ENCODE data around the gene MYOG. TPM values are rescaled to one million over a fixed set of nuclear protein-coding genes. Genes with fewer than 3 reads are reported as not detected.

MYOG gene
- total RNA-seq, 1 donor from 2014 or later = not detected

DNA sequence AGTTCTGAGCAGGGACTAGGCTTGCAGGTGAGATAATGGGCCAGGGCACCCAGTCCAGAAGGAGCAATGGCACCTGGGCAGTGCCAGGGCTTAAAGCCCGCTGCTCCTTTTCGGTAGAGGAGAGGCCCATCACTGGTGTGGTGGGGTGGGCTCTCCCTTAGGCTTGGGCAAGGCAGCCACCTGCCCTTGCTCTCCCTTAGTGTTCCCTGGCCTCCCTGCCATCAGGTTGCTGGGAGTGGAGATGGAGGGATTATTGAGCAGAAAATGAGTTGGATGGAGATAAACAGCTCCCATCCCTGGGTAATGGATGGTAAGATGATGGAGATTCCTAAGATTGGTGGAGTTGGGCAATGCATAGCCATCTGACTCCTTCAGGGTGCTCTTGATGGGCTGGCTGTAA is 7.9 kb downstream of the MYOG start:
- Mint-ChIP-seq H3K27ac (no peak overlapping the region), H3K36me3 (ENCODE audit: low read depth) (no peaks in the 10 kb centered on the region), H3K4me1 (peaks cover 6% of the 10 kb centered on the region), H3K27me3 (peaks cover 39% of the 10 kb centered on the region), H3K9me3 (no peaks in the 10 kb centered on the region), H3K4me3 (no peak overlapping the region)
- ATAC-seq (ENCODE audit: low read depth) (no peak), DNase-seq (no peak)
- intact Hi-C loops (cut with micrococcal nuclease) = no loop called here
- ChIA-PET POLR2A (no interaction called here), CTCF (no interaction called here)
- TF ChIP-seq, protein P1, sequence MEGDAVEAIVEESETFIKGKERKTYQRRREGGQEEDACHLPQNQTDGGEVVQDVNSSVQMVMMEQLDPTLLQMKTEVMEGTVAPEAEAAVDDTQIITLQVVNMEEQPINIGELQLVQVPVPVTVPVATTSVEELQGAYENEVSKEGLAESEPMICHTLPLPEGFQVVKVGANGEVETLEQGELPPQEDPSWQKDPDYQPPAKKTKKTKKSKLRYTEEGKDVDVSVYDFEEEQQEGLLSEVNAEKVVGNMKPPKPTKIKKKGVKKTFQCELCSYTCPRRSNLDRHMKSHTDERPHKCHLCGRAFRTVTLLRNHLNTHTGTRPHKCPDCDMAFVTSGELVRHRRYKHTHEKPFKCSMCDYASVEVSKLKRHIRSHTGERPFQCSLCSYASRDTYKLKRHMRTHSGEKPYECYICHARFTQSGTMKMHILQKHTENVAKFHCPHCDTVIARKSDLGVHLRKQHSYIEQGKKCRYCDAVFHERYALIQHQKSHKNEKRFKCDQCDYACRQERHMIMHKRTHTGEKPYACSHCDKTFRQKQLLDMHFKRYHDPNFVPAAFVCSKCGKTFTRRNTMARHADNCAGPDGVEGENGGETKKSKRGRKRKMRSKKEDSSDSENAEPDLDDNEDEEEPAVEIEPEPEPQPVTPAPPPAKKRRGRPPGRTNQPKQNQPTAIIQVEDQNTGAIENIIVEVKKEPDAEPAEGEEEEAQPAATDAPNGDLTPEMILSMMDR (IDR thresholded peaks at IDR 0.05) = no peak

DNA sequence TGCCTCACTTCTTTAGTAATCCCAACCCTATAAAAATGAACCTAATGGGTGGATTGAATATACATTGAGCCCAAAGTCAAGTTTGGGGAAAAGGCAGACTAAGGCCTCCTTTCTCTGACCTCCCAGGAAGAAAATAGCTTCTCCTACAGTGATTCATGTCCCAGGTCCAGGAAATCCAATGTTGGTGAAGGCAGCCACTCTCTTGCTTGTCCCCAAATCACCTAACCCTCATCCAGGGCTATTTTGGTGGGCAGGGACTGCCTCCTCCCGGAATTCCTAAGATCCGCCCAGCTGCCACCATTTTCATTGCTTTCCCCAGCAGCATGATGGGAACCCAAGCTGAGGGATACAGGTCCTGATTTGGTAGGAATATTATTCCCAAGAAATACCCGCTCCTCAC is 8.4 kb downstream of the MYOG start:
- intact Hi-C loops (cut with micrococcal nuclease) = no loop called here
- TF ChIP-seq, protein P1 (IDR thresholded peaks at IDR 0.05) = no peak
- DNase-seq (no peak), ATAC-seq (ENCODE audit: low read depth) (no peak)
- Mint-ChIP-seq H3K4me3 (no peak overlapping the region), H3K27me3 (peaks cover 43% of the 10 kb centered on the region), H3K9me3 (no peaks in the 10 kb centered on the region), H3K27ac (no peak overlapping the region), H3K36me3 (ENCODE audit: low read depth) (no peaks in the 10 kb centered on the region), H3K4me1 (peaks cover 6% of the 10 kb centered on the region)
- POLR2A ChIA-PET = no interaction called here
- CTCF ChIA-PET = interaction anchor here (1.1 kb wide), 1 partner anchor 10 kb away, joined by 3 read pairs; no protein-coding TSS in a partner anchor

DNA sequence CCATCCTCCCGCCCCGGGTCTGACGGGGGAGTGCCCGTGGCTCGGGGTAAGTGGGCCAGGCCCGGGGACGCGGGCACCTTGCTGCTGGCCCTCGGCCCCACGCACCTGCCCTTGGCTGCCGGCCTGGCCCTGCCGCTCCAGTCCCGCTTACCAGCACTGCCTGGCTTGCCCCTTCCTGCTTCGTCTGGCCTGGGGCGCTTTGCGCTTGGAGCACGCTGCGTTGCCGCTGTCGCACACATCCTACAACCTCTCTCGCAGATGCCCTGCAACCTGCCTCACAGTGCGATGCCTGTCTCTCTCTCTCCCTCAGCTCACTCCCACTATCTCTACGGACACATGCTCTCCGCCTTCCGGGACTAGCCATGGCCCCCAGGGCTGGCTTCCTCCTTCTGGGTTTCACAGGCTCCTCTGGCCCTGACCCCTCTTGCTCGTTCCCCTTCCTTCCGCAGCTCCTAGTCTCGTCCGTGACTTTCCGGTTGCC is 9.7 kb downstream of the MYOG start:
- Mint-ChIP-seq H3K27ac (no peak overlapping the region), H3K4me3 (peak overlapping the region; percentile 42), H3K36me3 (ENCODE audit: low read depth) (no peaks in the 10 kb centered on the region), H3K4me1 (peaks cover 6% of the 10 kb centered on the region), H3K9me3 (no peaks in the 10 kb centered on the region), H3K27me3 (peaks cover 40% of the 10 kb centered on the region)
- DNase-seq (no peak), ATAC-seq (ENCODE audit: low read depth) (no peak)
- intact Hi-C loops (cut with micrococcal nuclease) = no loop called here
- TF ChIP-seq, protein P1 (IDR thresholded peaks at IDR 0.05) = no peak
- CTCF ChIA-PET = no interaction called here
- POLR2A ChIA-PET = no interaction called here

DNA sequence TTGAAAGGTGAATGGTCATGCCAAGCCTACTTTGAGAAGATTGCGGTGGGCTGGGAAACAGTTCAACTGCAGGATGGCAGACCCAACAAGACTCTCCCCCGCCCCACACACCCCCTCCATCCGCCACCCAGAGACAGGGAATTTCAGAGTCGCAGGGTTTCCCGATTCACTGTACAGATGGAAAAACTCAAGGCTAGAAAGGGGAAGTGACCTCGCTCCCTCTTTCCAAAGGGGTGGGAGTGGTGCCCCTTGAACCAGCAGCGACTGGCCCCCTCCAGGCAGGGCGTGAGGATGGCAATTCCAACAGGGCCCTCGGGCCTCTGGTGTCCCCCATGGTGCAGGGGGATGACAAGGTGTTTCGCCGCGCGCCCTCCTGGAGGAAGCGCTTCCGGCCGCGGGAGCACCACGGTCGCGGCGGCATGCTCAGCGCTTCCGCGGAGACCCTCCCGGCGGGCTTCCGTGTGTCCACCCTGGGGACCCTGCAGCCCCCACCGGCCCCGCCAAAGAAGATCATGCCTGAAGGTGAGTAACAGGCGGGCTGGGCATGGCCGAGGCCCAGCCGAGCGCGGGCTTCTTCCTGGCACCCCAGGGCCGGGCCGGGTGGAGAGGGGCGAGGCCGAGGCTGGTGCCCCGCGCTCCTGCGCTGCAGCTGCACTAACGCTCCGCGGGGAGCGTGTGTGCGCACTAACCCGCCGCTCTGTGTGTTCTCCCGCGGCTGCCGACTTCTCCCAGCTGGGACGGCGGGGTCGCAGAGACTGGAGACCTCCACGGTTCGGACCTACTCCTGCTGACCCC is 10.4 kb downstream of the MYOG start:
- H3K36me3 Mint-ChIP-seq (ENCODE audit: low read depth) = no peaks in the 10 kb centered on the region
- H3K4me3 Mint-ChIP-seq = peak overlapping the region; percentile 36
- no peaks in the 10 kb centered on the region for H3K9me3 Mint-ChIP-seq
- ChIA-PET CTCF (no interaction called here), POLR2A (no interaction called here)
- ATAC-seq (ENCODE audit: low read depth) (no peak), DNase-seq (no peak)
- intact Hi-C loops (cut with micrococcal nuclease) = no loop called here
- no peak overlapping the region for H3K27ac Mint-ChIP-seq
- H3K4me1 Mint-ChIP-seq = peaks cover 6% of the 10 kb centered on the region
- H3K27me3 Mint-ChIP-seq = peaks cover 39% of the 10 kb centered on the region
- TF ChIP-seq, protein P1 (IDR thresholded peaks at IDR 0.05) = no peak

DNA sequence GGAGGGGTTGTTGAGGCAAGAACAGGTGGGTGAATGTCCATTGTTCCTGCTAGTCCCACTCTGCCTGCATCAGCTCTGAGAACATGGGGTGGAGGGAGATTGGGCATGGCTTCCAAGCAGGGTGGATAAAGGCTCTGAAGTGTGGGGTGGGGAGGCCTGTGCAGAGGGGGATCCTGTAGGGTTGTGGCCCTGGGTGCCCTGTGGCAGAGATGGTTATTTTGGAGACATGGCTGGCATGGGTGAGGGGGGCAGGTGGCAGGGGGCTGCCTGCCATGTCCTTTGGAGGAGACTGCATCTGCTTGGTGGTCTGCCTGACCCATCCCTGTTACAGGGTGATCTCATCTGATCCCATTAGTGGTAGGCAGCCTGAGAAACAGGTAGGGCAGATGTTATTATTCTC is 11.2 kb downstream of the MYOG start:
- DNase-seq = no peak
- ChIA-PET POLR2A (no interaction called here), CTCF (no interaction called here)
- Mint-ChIP-seq H3K27ac (no peak overlapping the region), H3K9me3 (no peaks in the 10 kb centered on the region), H3K4me1 (peaks cover 6% of the 10 kb centered on the region), H3K4me3 (no peak overlapping the region), H3K36me3 (ENCODE audit: low read depth) (no peaks in the 10 kb centered on the region), H3K27me3 (peaks cover 35% of the 10 kb centered on the region)
- ATAC-seq (ENCODE audit: low read depth) = no peak
- TF ChIP-seq, protein P1 (IDR thresholded peaks at IDR 0.05) = no peak
- intact Hi-C loops (cut with micrococcal nuclease) = no loop called here

Data from activated B cell treated with CpG ODN at 0.5 μM for 24 hours (primary cell).